DOHH2 (cell line): ENCODE results near the gene PRICKLE1.

Experiments
- H3F3A ChIP-seq: fragments of 200-600 bp; sonication (generic), shearing (Covaris generic); 2 replicates; pipeline ENCODE4 v1.6.0; 2016; ENCODE audit warnings: antibody characterized with exemption, mild to moderate bottlenecking; ENCODE audit not compliant: control insufficient read depth, insufficient read depth
- H3K27ac ChIP-seq: fragments of 200-600 bp; sonication (generic); 2 replicates; pipeline ENCODE4 v1.5.1; 2014; ENCODE audit warnings: low read depth, mild to moderate bottlenecking, low read length, moderate library complexity
- H3K27me3 ChIP-seq: fragments of 200-600 bp; sonication (generic); 2 replicates; pipeline ENCODE4 v1.6.1; 2014; ENCODE audit warnings: mild to moderate bottlenecking, low read length, mixed read lengths; ENCODE audit not compliant: control insufficient read depth
- H3K36me3 ChIP-seq: fragments of 200-600 bp; sonication (generic); 2 replicates; pipeline ENCODE4 v1.6.1; 2014; ENCODE audit warnings: mild to moderate bottlenecking, low read length, moderate library complexity, mixed read lengths; ENCODE audit not compliant: control insufficient read depth
- H3K4me1 ChIP-seq: fragments of 200-600 bp; sonication (generic); 2 replicates; pipeline ENCODE4 v1.6.1; 2014; ENCODE audit warnings: mild to moderate bottlenecking, low read length, mixed read lengths; ENCODE audit not compliant: control insufficient read depth
- H3K4me2 ChIP-seq: fragments of 200-600 bp; sonication (generic); 2 replicates; pipeline ENCODE4 v1.6.0; 2014; ENCODE audit warnings: mild to moderate bottlenecking, low read length, moderate library complexity
- H3K4me3 ChIP-seq: fragments of 200-600 bp; sonication (generic); 2 replicates; pipeline ENCODE4 v1.5.1; 2014; ENCODE audit warnings: mild to moderate bottlenecking, low read length, mixed read lengths
- H3K79me2 ChIP-seq: fragments of 200-600 bp; sonication (generic); 2 replicates; pipeline ENCODE4 v1.6.1; 2014; ENCODE audit warnings: mild to moderate bottlenecking, low read length, mixed read lengths; ENCODE audit not compliant: control insufficient read depth
- H3K9me2 ChIP-seq: fragments of 200-600 bp; sonication (generic); replicated peaks from 2 replicates; pipeline ENCODE4 v1.6.1; 2014; ENCODE audit warnings: mild to moderate bottlenecking, low read length, mixed read lengths; ENCODE audit not compliant: control insufficient read depth
- H3K9me3 ChIP-seq: fragments of 200-600 bp; sonication (generic); 2 replicates; pipeline ENCODE4 v1.6.1; 2014; ENCODE audit warnings: antibody characterized with exemption, low read length, mixed read lengths; ENCODE audit not compliant: control insufficient read depth, insufficient read depth
- H4K20me1 ChIP-seq: fragments of 200-600 bp; sonication (generic); 2 replicates; pipeline ENCODE4 v1.6.0; 2014; ENCODE audit warnings: low read depth, mild to moderate bottlenecking, antibody characterized with exemption, low read length, moderate library complexity; ENCODE audit not compliant: control insufficient read depth, insufficient read depth
- CTCF ChIP-seq: fragments of 200-600 bp; sonication (generic); IDR thresholded peaks from one replicate; pipeline ENCODE4 v1.5.1; 2014; ENCODE audit warnings: antibody characterized with exemption, mild to moderate bottlenecking, low read depth, low read length; ENCODE audit not compliant: poor library complexity, severe bottlenecking
- EZH2phosphoT487 ChIP-seq: fragments of 200-600 bp; sonication (generic); IDR thresholded peaks from 2 replicates; pipeline ENCODE4 v1.6.1; 2017; ENCODE audit warnings: borderline replicate concordance, mild to moderate bottlenecking, antibody characterized with exemption, low read length, moderate library complexity, mixed read lengths

Gene PRICKLE1

GRCh38 chr12:42607584-42608058 is 18.1 kb upstream of the PRICKLE1 start:
- Histone ChIP-seq H3K4me2 (no peak overlapping the region), H3K79me2 (no peaks in the 10 kb centered on the region), H3K9me2 (no peaks in the 10 kb centered on the region), H3K4me3 (no peak overlapping the region), H3K27ac (no peak overlapping the region), H3F3A (no peaks in the 10 kb centered on the region), H3K4me1 (no peaks in the 10 kb centered on the region), H3K27me3 (peaks cover 3% of the 10 kb centered on the region; the same call in 1 of the 2 replicates), H3K9me3 (no peaks in the 10 kb centered on the region), H4K20me1 (no peaks in the 10 kb centered on the region), H3K36me3 (no peaks in the 10 kb centered on the region)
- TF ChIP-seq CTCF (no peak), EZH2phosphoT487 (no peak)

- Histone ChIP-seq H4K20me1 (no peaks in the 10 kb centered on the region), H3K4me2 (no peak overlapping the region)
- TF ChIP-seq CTCF, result no peak
- no peak for TF ChIP-seq EZH2phosphoT487
These were observed 16.9 kb upstream of the PRICKLE1 start for GRCh38 chr12:42606471-42606870.

GRCh38 chr12:42605685-42606084 is 16.1 kb upstream of the PRICKLE1 start:
- no peak overlapping the region for H3K4me2 ChIP-seq
- H3K27ac ChIP-seq, result no peak overlapping the region
- H3K9me2 ChIP-seq, result no peaks in the 10 kb centered on the region
- H3F3A ChIP-seq, result no peaks in the 10 kb centered on the region
- TF ChIP-seq CTCF, result no peak
- no peak for TF ChIP-seq EZH2phosphoT487
- no peak overlapping the region for H3K4me3 ChIP-seq
- no peaks in the 10 kb centered on the region for H3K4me1 ChIP-seq
- no peaks in the 10 kb centered on the region for H3K36me3 ChIP-seq
- peaks cover 3% of the 10 kb centered on the region; the same call in 1 of the 2 replicates for H3K27me3 ChIP-seq
- no peaks in the 10 kb centered on the region for H3K79me2 ChIP-seq
- H4K20me1 ChIP-seq, result no peaks in the 10 kb centered on the region
- no peaks in the 10 kb centered on the region for H3K9me3 ChIP-seq

More at GRCh38 chr12:42606471-42606870, 16.9 kb upstream of the PRICKLE1 start:
- Histone ChIP-seq H3K9me3 (no peaks in the 10 kb centered on the region), H3K4me3 (no peak overlapping the region), H3F3A (no peaks in the 10 kb centered on the region), H3K4me1 (no peaks in the 10 kb centered on the region), H3K9me2 (no peaks in the 10 kb centered on the region), H3K27ac (no peak overlapping the region), H3K36me3 (no peaks in the 10 kb centered on the region), H3K27me3 (peaks cover 3% of the 10 kb centered on the region; the same call in 1 of the 2 replicates), H3K79me2 (no peaks in the 10 kb centered on the region)
